ENCODE measurements around the gene ENO1.
"Not testable (repeated sequence)": the region's sequence is repeated elsewhere in the genome, so short reads cannot be mapped to it uniquely, and the experiment has no call there.

ENO1 gene

DNA sequence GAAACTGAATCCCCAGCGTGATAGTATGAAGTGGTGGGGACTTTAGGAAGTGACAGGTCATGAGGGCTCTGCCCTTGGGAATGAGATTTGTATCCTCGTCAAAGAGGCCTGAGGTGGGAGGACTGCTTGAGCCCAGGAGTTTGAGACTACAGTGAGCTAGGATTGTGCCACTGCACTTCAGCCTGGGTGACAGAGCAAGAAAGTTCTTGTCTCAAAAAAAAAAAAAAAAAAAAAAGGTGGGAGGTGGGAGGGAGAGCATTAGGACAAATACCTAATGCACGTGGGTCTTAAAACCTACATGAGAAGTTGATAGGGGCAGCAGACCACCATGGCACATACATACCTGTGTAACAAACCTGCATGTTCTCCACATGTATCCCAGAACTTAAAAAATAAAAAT lies 37.1 kb downstream of the ENO1 start:
- DNase-seq = no peak

GRCh38 chr1:8839990-8840389 lies 38.5 kb downstream of the ENO1 start:
- no peak for DNase-seq

DNA sequence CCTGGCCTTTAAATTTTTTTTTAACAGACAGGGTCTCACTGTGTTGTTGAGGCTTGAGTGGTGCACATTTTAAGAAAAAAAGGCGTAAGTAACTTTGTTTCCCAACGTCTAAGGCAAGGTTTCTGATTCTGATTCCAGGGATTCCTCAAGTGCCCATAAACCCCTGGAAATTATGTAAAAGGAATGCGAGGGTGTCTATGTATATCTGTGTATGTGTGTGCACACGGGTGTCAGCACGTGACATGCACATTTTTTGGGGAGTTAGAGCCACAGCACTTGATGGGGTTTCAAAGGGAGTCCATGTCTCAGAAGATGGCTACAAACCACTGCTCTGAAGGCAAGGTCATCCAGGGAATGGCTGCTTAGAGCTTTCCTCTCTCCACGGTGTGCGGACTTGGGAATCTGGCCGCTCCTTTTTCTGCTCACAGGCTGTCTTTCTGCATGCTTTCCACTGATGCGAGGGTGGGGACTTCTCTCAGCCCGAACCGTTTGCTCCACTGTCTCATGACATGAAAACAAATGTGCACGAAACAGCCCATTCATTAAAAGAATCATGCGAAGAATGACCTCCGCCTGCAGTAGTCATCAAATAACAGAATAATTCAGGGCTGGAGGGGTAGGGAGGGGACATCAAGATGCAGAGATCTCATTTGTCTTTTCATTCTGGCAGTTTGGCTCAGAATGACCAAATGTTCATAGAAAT lies 42.4 kb downstream of the ENO1 start:
- DNase-seq = no peak

GRCh38 chr1:8831340-8831739 lies 47.1 kb downstream of the ENO1 start:
- DNase-seq = no peak

- not testable (repeated sequence) for DNase-seq
Observed at GRCh38 chr1:8830732-8831131, 47.8 kb downstream of the ENO1 start.

GRCh38 chr1:8825985-8826481 lies 52.5 kb downstream of the ENO1 start:
- peak; percentile 39 for DNase-seq

DNA sequence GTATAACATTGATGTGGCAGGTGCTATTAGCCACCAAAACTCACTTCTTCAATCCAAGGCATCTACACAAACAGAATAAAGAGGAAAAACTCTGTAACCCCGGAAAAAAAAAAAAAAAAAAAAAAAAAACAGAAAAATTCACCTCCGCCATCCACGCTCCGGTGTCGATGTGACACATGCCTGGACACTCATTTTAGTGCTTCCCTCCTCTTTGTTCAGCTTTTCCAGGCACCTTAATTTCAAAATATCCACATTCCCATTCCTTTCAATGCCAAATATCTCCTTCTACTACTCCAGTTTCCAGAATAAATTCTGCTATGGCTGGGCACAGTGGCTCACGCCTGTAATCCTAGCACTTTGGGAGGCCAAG lies 55.2 kb downstream of the ENO1 start:
- DNase-seq = no peak

GRCh38 chr1:8822373-8823294 lies 55.9 kb downstream of the ENO1 start:
- peak; percentile 44 for DNase-seq

DNA sequence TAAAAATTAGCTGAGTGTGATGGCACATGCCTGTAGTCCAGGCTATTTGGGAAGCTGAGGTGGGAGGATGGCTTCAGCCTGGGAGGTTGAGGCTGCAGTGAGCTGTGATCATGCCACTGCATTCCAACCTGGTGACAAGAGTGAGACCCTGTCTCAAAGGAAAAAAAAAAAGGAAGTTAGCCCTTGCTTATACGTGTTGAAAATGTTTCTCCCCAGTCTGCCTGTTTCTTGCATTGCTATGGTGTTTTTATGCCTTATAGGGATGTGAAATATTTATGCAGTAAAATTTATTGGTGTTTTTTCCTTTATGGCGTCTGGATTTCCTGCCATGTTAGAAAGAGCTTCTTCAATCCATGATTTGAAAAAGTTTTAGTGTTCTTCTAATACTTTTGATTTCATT lies 57.4 kb downstream of the ENO1 start:
- no peak for DNase-seq

DNA sequence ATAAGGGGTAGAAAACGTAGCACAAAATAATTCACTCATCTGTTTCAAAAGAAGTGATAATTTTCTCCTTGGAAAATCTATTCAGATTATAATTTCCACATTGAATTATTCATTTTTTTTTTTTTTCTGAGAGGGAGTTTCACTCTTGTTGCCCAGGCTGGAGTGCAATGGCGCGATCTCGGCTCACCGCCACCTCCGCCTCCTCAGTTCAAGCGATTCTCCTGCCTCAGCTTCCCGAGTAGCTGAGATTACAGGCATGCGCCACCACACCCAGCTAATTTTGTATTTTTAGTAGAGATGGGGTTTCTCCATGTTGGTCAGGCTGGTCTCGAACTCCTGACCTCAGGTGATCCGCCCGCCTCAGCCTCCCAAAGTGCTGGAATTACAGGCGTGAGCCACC lies 59.7 kb downstream of the ENO1 start:
- not testable (repeated sequence) for DNase-seq

DNA sequence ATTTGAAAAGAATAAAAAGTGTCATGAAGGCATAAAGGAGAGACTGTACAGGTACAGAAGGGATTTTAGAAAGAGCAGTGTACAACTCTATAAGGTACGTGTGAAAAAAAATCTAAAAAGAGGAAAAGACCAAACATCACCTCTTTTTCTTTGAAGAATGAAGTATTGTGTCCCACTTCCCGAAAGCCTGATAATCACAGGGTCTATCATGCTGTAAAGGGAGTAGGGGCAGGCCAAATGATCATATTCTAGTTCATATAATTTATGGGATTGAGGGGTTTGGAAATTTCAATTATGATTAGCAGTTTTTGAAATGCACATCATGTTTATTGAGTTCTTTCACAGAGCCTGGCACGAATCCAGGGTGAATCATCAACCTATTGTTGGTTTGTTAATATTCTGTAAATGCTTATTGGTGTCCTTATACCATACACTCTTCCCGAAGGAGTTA lies 60.1 kb downstream of the ENO1 start:
- DNase-seq = no peak

- DNase-seq = peak; percentile 96
Observed at GRCh38 chr1:8817412-8818324, 60.8 kb downstream of the ENO1 start, which contains the start of gene RERE. Gene RERE, minus strand, starts transcription at chr1:8817640.

DNA sequence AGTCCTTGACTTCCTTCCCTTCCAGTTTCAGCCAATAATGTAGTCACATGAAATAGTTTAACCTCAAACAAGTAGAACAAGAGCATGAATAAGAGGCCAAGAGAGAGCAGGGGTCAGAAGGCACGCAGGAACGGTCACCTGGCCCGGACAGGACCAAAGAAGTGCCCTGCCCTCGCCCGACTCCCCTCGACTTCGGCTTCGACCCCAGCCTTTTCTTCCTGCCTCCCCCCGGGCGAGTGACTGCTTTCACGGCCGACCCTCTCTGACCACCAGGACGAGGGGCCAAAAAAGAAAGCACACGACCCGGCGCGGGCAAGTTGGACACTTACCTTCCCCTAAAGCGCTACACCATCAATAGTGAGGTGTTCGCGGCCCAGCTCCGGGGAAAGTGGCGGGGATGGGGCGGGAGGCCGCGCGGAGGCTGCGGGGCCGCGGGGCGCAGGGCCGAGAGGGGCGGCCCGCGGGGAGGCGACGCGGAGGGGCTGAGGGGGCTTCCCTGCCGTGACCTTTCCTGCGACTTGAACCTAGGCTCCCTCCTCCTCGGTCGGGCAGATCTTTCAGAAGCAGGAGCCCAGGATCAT lies 61.6 kb downstream of the ENO1 start:
- DNase-seq = peak; percentile 33

DNA sequence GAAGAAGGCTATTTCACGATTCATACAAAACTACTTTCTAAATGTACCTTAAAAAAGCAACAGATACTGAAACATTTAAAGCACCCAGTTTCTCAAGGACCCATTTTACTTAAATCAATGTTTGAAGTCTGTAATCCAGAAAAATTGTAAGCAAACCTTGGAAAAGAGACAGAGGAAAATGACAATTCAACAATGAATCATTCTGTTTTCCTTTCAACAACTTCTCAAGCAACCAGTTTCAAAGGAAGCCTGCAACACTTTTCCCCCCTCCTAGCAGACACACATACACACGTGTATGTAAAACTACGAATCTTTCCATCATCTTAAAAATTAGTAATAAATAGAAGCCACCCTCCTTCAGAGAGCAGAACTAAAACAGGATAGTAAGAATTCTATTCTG lies 62.2 kb downstream of the ENO1 start:
- no peak for DNase-seq

- DNase-seq = peak; percentile 33
Observed at GRCh38 chr1:8815582-8816151, 62.8 kb downstream of the ENO1 start.

- DNase-seq = no peak
Observed at GRCh38 chr1:8814865-8815264, 63.6 kb downstream of the ENO1 start.

GRCh38 chr1:8813991-8814390 lies 64.5 kb downstream of the ENO1 start:
- DNase-seq = no peak

GRCh38 chr1:8813016-8813763 lies 65.3 kb downstream of the ENO1 start:
- DNase-seq = no peak

DNA sequence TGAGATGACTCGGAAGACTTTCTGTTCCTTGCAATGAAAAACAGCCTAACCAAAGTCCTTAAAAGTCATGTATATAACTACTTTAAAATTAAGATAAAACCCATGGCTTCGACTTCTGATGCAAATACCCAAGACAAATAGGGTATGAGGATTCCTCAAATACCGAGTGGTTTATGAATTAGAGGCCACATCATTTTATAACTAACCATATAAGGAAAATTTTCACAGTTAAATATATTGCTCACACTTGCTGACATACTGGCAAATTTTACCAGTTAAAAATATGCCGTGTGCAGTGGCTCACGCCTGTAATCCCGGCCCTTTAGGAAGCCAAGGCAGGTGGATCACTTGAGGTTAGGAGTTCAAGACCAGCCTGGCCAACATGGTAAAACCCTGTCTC lies 66.4 kb downstream of the ENO1 start:
- DNase-seq = no peak
